Gastrocnemius medialis (tissue), 4 donors: ENCODE data around the gene DCDC2C.

Source experiments
- CTCF ChIP-seq, 5 experiments: fragments of 450-650 bp in 3 of 5; fragments of 200-600 bp in 2 of 5; sonication (generic) in 2 of 5; IDR thresholded peaks in 4 of 5; conservative IDR thresholded peaks in 1 of 5; 1 replicate in 4 of 5; 2 replicates in 1 of 5; pipeline ENCODE4 v1.5.1; 2016 to 2019; ENCODE audit warnings: antibody characterized with exemption in 5 of 5, mild to moderate bottlenecking in 3 of 5, moderate library complexity in 3 of 5
- POLR2A ChIP-seq, 2 donors: fragments of 450-650 bp; IDR thresholded peaks; one replicate each; pipeline ENCODE4 v1.6.1; 2017; ENCODE audit warnings: antibody characterized with exemption in 2 of 2, mild to moderate bottlenecking in 2 of 2, moderate library complexity in 2 of 2

DNA sequence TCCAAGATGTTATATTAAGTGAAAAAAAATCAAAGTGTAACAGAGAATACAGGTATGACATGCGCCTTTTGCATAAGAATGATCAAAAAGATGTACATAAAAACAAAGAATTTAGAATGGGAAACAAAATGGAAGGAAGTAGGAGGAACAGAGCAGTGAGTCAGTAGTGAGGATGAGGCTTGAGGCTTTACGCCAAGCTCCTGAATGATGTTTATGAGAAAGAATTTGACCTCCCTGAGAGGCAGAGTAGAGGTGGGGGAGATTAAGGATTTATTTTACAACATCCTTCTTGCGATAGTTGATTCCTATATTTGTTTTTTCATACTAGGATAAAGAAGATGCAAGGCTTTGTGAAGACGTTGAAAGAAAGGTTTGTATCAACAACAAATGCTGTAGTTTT is 81.4 kb downstream of the DCDC2C start:
- TF ChIP-seq POLR2A (IDR thresholded peaks at IDR 0.05): no peak
- TF ChIP-seq CTCF (IDR thresholded peaks at IDR 0.05 in 4 of 5, conservative IDR thresholded peaks at IDR 0.05 in 1 of 5): no peak
